Posterior vena cava (tissue), 2 donors: ENCODE measurements around the gene AFG1L. TPM values are rescaled to one million over a fixed set of nuclear protein-coding genes. Genes with fewer than 3 reads are reported as not detected.
"Not testable (repeated sequence)": the region's sequence is repeated elsewhere in the genome, so short reads cannot be mapped to it uniquely, and the experiment has no call there.

Experiments used
- DNase-seq: peaks from one replicate; pipeline ENCODE4 v3.0.0-alpha.2; 2020; ENCODE audit warnings: low spot score
- intact Hi-C, 2 donors: fragments of 100-400 bp; cut with DNase I; formaldehyde crosslinking; loops; one replicate each; pipeline versions ENCODE4 v1.14.1 to v1.14.2; 2022 to 2023
- total RNA-seq, 2 donors: library from RNA; stranded (reverse); fragmentation: NEBNext Ultra II Directional; extraction: Animal tissue kit (Norgen Biotek cat#: 25700); gene quantifications; one replicate each; pipeline ENCODE4 v1.2.1, GENCODE V29; 2021
- donor health status: DM: yes; HTN: yes; CAD: no.
- donor health status: DM: yes; HTN: yes; CAD: no.

The AFG1L gene
- total RNA-seq, 2 donors from 2014 or later = 5.0 to 5.3 TPM

DNA sequence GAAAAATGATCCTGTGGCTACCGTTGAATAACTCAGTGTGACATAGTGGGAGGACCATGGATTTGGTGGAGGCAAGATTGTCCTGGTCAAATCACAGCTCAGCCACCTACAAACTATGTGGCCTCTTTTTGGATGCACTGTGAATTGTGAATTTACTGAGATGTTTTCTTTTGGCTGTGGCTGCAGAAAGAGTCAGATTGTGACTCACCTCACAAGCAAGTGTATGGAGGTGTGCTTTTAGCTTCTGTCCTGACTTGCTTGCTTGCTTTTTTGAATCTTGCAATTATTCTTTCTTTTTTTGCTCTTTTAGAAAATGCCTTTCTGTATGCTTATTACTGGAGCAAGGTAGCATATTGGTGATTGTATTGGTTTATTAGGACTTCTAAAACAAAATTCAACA, 143.0 kb downstream of the AFG1L start:
- no peak for DNase-seq
- intact Hi-C loops = no loop called here

- no peak for DNase-seq
- intact Hi-C loops = no loop called here
Measured at GRCh38 chr6:108438918-108439317, 144.1 kb downstream of the AFG1L start.

DNA sequence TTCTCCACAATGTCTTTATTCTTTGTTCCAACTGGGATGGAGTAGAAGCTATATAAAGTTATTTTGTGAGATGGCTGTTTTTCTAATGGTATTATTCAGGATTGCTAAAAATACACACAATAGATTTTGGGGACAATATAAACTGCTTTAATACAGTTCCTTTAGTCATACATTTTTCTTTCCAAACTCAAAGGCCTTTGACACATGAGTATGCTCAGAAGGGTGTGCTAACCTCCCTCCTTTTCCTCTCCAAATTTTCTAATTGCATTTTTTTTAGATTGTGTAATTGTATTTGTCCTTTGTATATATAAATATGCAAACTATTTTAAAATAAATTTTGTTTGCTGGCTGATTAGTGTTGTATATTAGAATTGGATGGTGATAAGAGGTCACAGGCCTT, 146.3 kb downstream of the AFG1L start:
- no peak for DNase-seq
- intact Hi-C loops = no loop called here

GRCh38 chr6:108442770-108443520, 148.1 kb downstream of the AFG1L start:
- DNase-seq = no peak
- intact Hi-C loops = no loop called here

DNA sequence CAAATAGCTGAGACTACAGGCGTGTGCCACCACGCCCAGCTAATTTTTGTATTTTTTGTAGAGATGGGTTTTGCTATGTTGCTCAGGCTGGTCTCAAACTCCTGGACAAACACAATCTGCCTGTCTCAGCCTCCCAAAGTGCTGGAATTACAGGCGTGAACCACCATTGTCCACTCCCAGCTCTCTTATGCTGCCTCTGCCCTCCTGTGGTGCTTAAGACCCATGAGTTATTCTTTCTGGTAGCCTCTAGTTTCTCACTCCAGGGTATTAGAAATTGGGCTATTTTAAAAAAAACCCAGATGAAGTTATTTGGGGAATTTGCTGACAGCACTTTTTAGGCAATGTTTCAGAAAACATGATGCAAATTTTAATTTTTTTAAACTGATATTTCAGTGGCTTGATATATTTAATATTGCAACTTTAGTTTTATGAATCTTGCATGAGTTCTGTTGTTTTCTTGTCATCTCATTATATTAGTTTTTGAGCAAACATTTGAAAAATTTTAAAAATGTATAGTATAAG, 151.8 kb downstream of the AFG1L start:
- no peak for DNase-seq
- intact Hi-C loops = no loop called here

DNA sequence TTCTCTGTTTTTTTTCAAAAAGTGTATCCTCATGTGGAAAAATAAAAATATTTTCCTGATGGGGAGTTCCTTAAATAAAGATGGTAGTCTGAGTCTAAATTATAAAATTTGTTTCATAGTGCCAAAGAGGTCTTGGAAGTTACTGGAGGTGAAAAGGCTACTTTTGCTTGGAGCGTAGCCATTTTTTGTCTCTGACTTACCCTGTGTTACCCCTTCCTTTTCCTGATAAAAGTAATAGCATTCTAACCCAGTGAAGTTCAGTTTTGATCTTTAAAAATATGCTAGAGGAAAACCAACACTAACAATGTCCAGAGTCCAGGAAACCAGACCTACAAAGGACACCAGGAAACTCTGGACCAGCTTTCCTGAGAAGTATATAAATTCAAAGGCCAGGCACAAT, 153.6 kb downstream of the AFG1L start:
- intact Hi-C loops = no loop called here
- no peak for DNase-seq

DNA sequence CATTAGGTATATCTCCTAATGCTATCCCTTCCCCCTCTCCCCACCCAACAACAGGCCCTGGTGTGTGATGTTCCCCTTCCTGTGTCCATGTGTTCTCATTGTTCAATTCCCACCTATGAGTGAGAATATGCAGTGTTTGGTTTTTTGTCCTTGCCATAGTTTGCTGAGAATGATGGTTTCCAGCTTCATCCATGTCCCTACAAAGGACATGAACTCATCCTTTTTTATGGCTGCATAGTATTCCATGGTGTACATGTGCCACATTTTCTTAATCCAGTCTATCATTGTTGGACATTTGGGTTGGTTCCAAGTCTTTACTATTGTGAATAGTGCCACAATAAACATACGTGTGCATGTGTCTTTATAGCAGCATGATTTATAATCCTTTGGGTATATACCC, 154.9 kb downstream of the AFG1L start:
- DNase-seq, intact Hi-C loops: not testable (repeated sequence)

DNA sequence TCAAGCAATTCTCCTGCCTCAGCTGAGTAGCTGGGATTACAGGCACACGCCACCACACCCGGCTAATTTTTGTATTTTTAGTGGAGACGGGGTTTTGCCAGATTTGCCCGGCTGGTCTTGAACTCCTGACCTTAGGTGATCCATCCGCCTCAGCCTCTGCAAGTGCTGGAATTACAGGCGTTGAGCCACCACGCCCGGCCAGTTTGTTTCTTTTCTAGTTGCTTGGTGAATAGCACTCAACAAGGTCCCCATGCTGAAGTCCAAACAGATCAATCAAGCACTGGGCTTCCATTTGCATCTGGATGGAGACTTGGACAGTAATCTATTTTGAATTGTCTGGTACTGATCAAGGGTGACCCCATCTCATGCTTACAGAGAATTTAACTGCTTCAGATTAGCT, 157.0 kb downstream of the AFG1L start:
- no peak for DNase-seq
- intact Hi-C loops = no loop called here

- DNase-seq = no peak
- intact Hi-C loops = no loop called here
Measured at GRCh38 chr6:108452711-108453195, 157.9 kb downstream of the AFG1L start.

- intact Hi-C loops = no loop called here
- DNase-seq = no peak
Measured at GRCh38 chr6:108453601-108454185, 158.8 kb downstream of the AFG1L start.

DNA sequence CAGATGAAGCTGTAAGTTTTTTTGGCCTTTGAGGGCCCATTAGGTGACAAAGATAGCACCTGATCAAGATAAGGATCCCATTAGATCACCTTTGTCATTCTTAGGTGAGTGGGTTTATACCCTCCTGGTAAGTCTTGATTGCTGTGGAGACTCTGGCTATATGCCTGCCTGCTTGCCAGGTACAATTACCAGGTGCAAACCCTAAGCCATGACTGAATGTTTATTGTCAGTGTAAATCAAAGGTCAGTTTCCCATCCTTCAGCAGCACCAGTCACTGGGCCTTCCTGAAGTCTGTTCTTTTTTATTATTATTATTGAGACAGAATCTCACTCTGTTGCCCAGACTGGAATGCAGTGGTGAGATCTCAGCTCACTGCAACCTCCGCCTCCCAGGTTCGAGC, 159.5 kb downstream of the AFG1L start:
- no peak for DNase-seq
- intact Hi-C loops = no loop called here

GRCh38 chr6:108455688-108456087, 160.8 kb downstream of the AFG1L start:
- intact Hi-C loops = no loop called here
- DNase-seq = no peak

GRCh38 chr6:108463784-108464183, 168.9 kb downstream of the AFG1L start:
- DNase-seq = no peak
- intact Hi-C loops = no loop called here

- intact Hi-C loops = no loop called here
- DNase-seq = no peak
Measured at GRCh38 chr6:108464418-108465097, 169.7 kb downstream of the AFG1L start.

DNA sequence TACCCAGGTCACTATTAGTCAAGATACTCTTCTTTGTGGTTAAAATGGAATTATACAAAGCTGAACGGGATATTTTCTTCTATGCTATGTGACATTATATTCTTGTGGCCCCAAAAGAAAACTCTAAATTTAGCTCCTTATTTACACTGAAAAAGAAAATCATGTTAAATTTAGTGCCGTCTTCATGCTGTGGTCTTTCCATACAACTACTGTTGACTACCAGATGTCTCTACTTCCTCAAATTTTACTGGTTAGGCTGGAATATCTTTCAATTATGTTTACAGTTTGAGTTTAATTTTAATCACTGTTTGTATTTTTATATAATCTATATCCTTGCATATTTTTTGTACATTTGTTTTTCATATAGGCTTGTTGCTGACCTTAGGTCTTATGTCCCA, 170.2 kb downstream of the AFG1L start:
- intact Hi-C loops = no loop called here
- DNase-seq = no peak

DNA sequence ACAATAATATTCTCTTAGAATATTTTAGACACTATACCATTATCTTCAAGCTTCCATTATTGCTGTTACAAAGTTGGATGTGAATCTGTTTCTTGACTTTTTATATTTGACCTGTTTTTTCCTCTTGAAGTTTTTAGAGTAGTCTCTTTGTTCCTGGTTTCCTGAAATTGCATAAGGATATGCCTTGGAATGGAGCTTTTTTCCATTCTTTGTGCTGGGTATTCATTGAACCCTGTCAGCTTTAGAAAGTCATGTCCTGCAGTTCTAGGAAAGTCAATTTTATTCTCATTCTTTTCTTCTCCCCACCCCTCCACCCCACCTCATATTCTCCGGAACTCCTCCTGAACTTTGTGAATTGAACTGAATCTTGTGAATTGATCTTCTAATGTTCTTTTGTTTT, 173.5 kb downstream of the AFG1L start:
- no peak for DNase-seq
- intact Hi-C loops = no loop called here

DNA sequence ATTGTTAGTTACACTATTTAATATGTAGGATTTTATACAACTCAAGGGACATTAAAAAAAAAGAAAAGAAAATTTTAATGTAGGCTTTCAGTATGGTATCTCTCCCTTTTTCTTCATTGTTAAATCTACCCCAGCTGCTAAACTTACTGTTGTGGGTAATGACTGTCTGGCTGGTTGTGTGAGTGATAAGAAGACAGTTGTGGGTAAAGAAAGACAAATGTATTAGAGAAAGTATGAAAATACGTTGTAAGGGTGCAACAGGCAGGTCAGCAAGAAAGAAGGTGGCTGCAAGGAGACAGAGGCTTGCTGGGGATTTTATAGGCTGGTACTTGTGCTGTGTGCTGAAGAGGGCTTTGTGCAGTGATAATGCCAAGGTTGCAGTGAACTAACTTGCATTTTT, 174.5 kb downstream of the AFG1L start:
- intact Hi-C loops = no loop called here

GRCh38 chr6:108473197-108473596, 178.3 kb downstream of the AFG1L start:
- intact Hi-C loops = no loop called here
- DNase-seq = no peak

More for the DNA sequence above, 174.5 kb downstream of the AFG1L start:
- no peak for DNase-seq

DNA sequence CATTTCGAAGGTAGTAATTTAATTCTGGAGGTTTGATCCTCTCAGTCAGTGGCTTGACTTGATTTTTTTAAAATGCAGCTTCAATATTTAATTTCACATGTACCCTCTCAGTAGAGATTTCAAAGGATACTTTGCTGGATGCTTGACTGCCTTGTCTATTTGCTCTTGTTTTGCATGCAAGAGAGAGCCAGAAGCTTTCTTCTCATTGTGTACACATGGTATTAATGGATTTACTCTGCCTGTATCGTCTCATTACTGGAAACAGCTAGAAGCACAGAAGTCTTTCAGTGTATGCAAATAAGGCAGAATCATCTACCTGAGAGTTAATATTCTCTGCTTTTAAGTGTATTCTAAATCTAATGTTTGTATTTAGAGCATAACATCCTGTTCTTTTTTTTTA, 181.5 kb downstream of the AFG1L start:
- no peak for DNase-seq
- intact Hi-C loops = no loop called here

- DNase-seq = no peak
- intact Hi-C loops = no loop called here
Measured at GRCh38 chr6:108476847-108477430, 182.1 kb downstream of the AFG1L start.
